Measurements from ENCODE around the gene NDC1.

NDC1 gene

DNA sequence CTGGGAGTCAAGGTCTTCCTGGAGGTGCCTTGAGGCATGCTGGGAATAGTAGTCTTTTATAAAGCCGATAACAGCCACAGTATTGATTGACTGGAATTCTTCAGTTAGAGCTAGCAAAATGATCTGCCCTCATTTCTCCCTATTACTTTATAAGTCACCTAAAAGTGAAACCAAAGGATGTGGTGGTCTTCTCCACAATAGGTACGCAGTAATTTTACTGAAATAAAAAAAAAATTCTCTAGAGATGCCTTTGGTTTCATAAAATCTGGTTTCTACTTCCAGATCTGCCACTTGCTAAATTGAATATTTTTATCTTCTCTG, 518 bp upstream of the NDC1 start:
- Histone ChIP-seq H3K4me3 (ENCODE audit: low read length) (peak overlapping the region; percentile 96), H3K36me3 (replicated peaks; ENCODE audit: insufficient read depth, low read length) (peaks cover 4% of the 10 kb centered on the region; the same call in 1 of the 2 replicates), H2AFZ (ENCODE audit: low read length) (peak overlapping the region; percentile 92), H3K4me1 (ENCODE audit: low read length) (peaks cover 4% of the 10 kb centered on the region; the same call in 1 of the 2 replicates), H3K9me2 (replicated peaks; ENCODE audit: insufficient read depth, low read length) (no peaks in the 10 kb centered on the region), H3K4me2 (ENCODE audit: low read depth, low read length) (peak overlapping the region; percentile 68), H3K27me3 (replicated peaks; ENCODE audit: insufficient read depth, low read length) (no peaks in the 10 kb centered on the region), H3K79me2 (ENCODE audit: low read length) (peaks cover 44% of the 10 kb centered on the region), H3F3A (ENCODE audit: insufficient read depth, low read length) (no peaks in the 10 kb centered on the region), H4K20me1 (ENCODE audit: insufficient read depth, low read length) (no peaks in the 10 kb centered on the region; the same call in 1 of the 2 replicates), H3K9me3 (replicated peaks; ENCODE audit: insufficient read depth, low read length) (no peaks in the 10 kb centered on the region), H3K9ac (ENCODE audit: low read length) (peak overlapping the region; percentile 99; the same call in 1 of the 2 replicates), H3K27ac (ENCODE audit: low read length) (peak overlapping the region; percentile 99; the same call in 1 of the 2 replicates)
- no peak for TF ChIP-seq EZH2 (optimal IDR thresholded peaks at IDR 0.05; ENCODE audit: low read depth, low read length)
- DNase-seq = no peak

DNA sequence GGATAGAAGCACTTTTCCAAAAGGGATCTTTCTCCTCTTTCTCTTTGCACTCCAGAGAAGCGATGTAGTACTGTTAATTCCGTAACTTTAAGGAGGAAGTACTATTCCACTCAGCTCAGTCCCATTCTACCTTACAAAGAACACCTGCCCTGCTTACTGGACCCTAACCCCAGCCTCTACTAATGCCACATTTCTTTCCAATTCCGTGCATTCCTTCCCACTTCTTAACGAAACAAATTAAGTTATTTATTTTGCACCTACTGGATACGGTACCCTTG, 511 bp downstream of the NDC1 start:
- peaks cover 53% of the 10 kb centered on the region for H3K79me2 ChIP-seq (ENCODE audit: low read length)

GRCh38 chr1:53835491-53835890, 2.6 kb downstream of the NDC1 start:
- no peak overlapping the region for H3K4me3 ChIP-seq (ENCODE audit: low read length)
- peaks cover 4% of the 10 kb centered on the region; the same call in 1 of the 2 replicates for H3K4me1 ChIP-seq (ENCODE audit: low read length)
- no peak for DNase-seq
- no peak overlapping the region for H2AFZ ChIP-seq (ENCODE audit: low read length)
- H3K79me2 ChIP-seq (ENCODE audit: low read length) = peaks cover 62% of the 10 kb centered on the region
- no peak for TF ChIP-seq EZH2 (optimal IDR thresholded peaks at IDR 0.05; ENCODE audit: low read depth, low read length)
- no peak for TF ChIP-seq CTCF (IDR thresholded peaks at IDR 0.05; ENCODE audit: low read length)
- no peak for TF ChIP-seq EZH2phosphoT487 (IDR thresholded peaks at IDR 0.05; ENCODE audit: low read length)
- H3K4me2 ChIP-seq (ENCODE audit: low read depth, low read length) = no peak overlapping the region
- H3K9me2 ChIP-seq (replicated peaks; ENCODE audit: insufficient read depth, low read length) = no peaks in the 10 kb centered on the region
- H3F3A ChIP-seq (ENCODE audit: insufficient read depth, low read length) = no peaks in the 10 kb centered on the region
- H4K20me1 ChIP-seq (ENCODE audit: insufficient read depth, low read length) = no peaks in the 10 kb centered on the region; the same call in 1 of the 2 replicates
- H3K36me3 ChIP-seq (replicated peaks; ENCODE audit: insufficient read depth, low read length) = peaks cover 4% of the 10 kb centered on the region; the same call in 1 of the 2 replicates
- no peak overlapping the region for H3K9ac ChIP-seq (ENCODE audit: low read length)
- no peaks in the 10 kb centered on the region for H3K27me3 ChIP-seq (replicated peaks; ENCODE audit: insufficient read depth, low read length)
- H3K27ac ChIP-seq (ENCODE audit: low read length) = no peak overlapping the region
- H3K9me3 ChIP-seq (replicated peaks; ENCODE audit: insufficient read depth, low read length) = no peaks in the 10 kb centered on the region

More for the DNA sequence above, 511 bp downstream of the NDC1 start:
- H3K9ac ChIP-seq (ENCODE audit: low read length) = peak overlapping the region; percentile 99
- no peak for TF ChIP-seq EZH2phosphoT487 (IDR thresholded peaks at IDR 0.05; ENCODE audit: low read length)
- no peaks in the 10 kb centered on the region for H3K27me3 ChIP-seq (replicated peaks; ENCODE audit: insufficient read depth, low read length)
- H2AFZ ChIP-seq (ENCODE audit: low read length) = peak overlapping the region; percentile 92
- H3K4me2 ChIP-seq (ENCODE audit: low read depth, low read length) = peak overlapping the region; percentile 68
- peaks cover 4% of the 10 kb centered on the region; the same call in 1 of the 2 replicates for H3K36me3 ChIP-seq (replicated peaks; ENCODE audit: insufficient read depth, low read length)
- H3K9me3 ChIP-seq (replicated peaks; ENCODE audit: insufficient read depth, low read length) = no peaks in the 10 kb centered on the region
- peak overlapping the region; percentile 96 for H3K4me3 ChIP-seq (ENCODE audit: low read length)
- peak overlapping the region; percentile 99; the same call in 1 of the 2 replicates for H3K27ac ChIP-seq (ENCODE audit: low read length)
- no peaks in the 10 kb centered on the region; the same call in 1 of the 2 replicates for H4K20me1 ChIP-seq (ENCODE audit: insufficient read depth, low read length)
- peaks cover 4% of the 10 kb centered on the region; the same call in 1 of the 2 replicates for H3K4me1 ChIP-seq (ENCODE audit: low read length)
- H3K9me2 ChIP-seq (replicated peaks; ENCODE audit: insufficient read depth, low read length) = no peaks in the 10 kb centered on the region
- H3F3A ChIP-seq (ENCODE audit: insufficient read depth, low read length) = no peaks in the 10 kb centered on the region
- DNase-seq = no peak

GRCh38 chr1:53834776-53835175, 3.3 kb downstream of the NDC1 start:
- H2AFZ ChIP-seq (ENCODE audit: low read length) = no peak overlapping the region

More at GRCh38 chr1:53834776-53835175, 3.3 kb downstream of the NDC1 start:
- Histone ChIP-seq H3K4me1 (ENCODE audit: low read length) (peaks cover 4% of the 10 kb centered on the region; the same call in 1 of the 2 replicates), H3F3A (ENCODE audit: insufficient read depth, low read length) (no peaks in the 10 kb centered on the region), H4K20me1 (ENCODE audit: insufficient read depth, low read length) (no peaks in the 10 kb centered on the region; the same call in 1 of the 2 replicates), H3K4me3 (ENCODE audit: low read length) (no peak overlapping the region), H3K9me2 (replicated peaks; ENCODE audit: insufficient read depth, low read length) (no peaks in the 10 kb centered on the region), H3K9me3 (replicated peaks; ENCODE audit: insufficient read depth, low read length) (no peaks in the 10 kb centered on the region), H3K4me2 (ENCODE audit: low read depth, low read length) (no peak overlapping the region), H3K27me3 (replicated peaks; ENCODE audit: insufficient read depth, low read length) (no peaks in the 10 kb centered on the region), H3K27ac (ENCODE audit: low read length) (no peak overlapping the region), H3K79me2 (ENCODE audit: low read length) (peaks cover 62% of the 10 kb centered on the region), H3K36me3 (replicated peaks; ENCODE audit: insufficient read depth, low read length) (peaks cover 4% of the 10 kb centered on the region; the same call in 1 of the 2 replicates), H3K9ac (ENCODE audit: low read length) (no peak overlapping the region)
- DNase-seq = no peak
- TF ChIP-seq EZH2phosphoT487 (IDR thresholded peaks at IDR 0.05; ENCODE audit: low read length) (no peak), CTCF (IDR thresholded peaks at IDR 0.05; ENCODE audit: low read length) (no peak), EZH2 (optimal IDR thresholded peaks at IDR 0.05; ENCODE audit: low read depth, low read length) (no peak)
